OCI-LY7 (cell line): Measurements from ENCODE around the gene ABL1. TPM values are rescaled to one million over a fixed set of nuclear protein-coding genes. Genes with fewer than 3 reads are reported as not detected.

Experiments used
- BruUV-seq: library from RNA; stranded (reverse); fragments of 400-500 nt; replicated peaks from 2 replicates; lab custom pipeline; 2021; lab: Mats Ljungman, UMichigan
- CTCF ChIA-PET: fragments of 300-600 bp; sonication (Branson Sonifier 250); formaldehyde crosslinking; loops from one replicate; lab custom pipeline; 2022; ENCODE audit warnings: antibody characterized with exemption; ENCODE audit not compliant: unreplicated experiment; lab: Charles Lee
- POLR2A ChIA-PET: fragments of 300-600 bp; sonication (Branson Sonifier 250); formaldehyde crosslinking; loops from one replicate; lab custom pipeline; 2022; ENCODE audit warnings: antibody characterized with exemption; lab: Charles Lee
- DNase-seq: peaks from one replicate; pipeline ENCODE4 v3.0.0-alpha.2; 2015; ENCODE audit warnings: low spot score
- H2AFZ ChIP-seq: fragments of 200-600 bp; sonication (generic), shearing (Covaris generic); 2 replicates; pipeline ENCODE4 v1.6.1; 2014; ENCODE audit warnings: mild to moderate bottlenecking, antibody characterized with exemption, low read length, moderate library complexity
- H3K27ac ChIP-seq: fragments of 200-600 bp; sonication (generic); 2 replicates; pipeline ENCODE4 v1.5.1; 2014; ENCODE audit warnings: mixed run types, low read depth, mild to moderate bottlenecking, moderate library complexity, low read length, inconsistent platforms; ENCODE audit not compliant: poor library complexity, severe bottlenecking
- H3K36me3 ChIP-seq: fragments of 200-600 bp; sonication (generic); 2 replicates; pipeline ENCODE4 v1.6.1; 2014; ENCODE audit warnings: mild to moderate bottlenecking, antibody characterized with exemption, low read length, moderate library complexity, mixed read lengths; ENCODE audit not compliant: insufficient read depth
- H3K4me1 ChIP-seq: fragments of 200-600 bp; sonication (generic); 2 replicates; pipeline ENCODE4 v1.5.1; 2014; ENCODE audit warnings: mild to moderate bottlenecking, low read length; ENCODE audit not compliant: insufficient read depth, poor library complexity, severe bottlenecking
- H3K4me2 ChIP-seq: fragments of 200-600 bp; sonication (generic); 2 replicates; pipeline ENCODE4 v1.6.1; 2014; ENCODE audit warnings: mild to moderate bottlenecking, low read length
- H3K4me3 ChIP-seq: fragments of 200-600 bp; sonication (generic); 2 replicates; pipeline ENCODE4 v1.5.1; 2014; ENCODE audit warnings: mild to moderate bottlenecking, low read depth, low read length; ENCODE audit not compliant: poor library complexity, severe bottlenecking
- H3K79me2 ChIP-seq: fragments of 200-600 bp; sonication (generic); 2 replicates; pipeline ENCODE4 v1.6.1; 2016; ENCODE audit warnings: low read depth, mild to moderate bottlenecking, low read length, moderate library complexity, mixed read lengths; ENCODE audit not compliant: insufficient read depth
- H3K9me2 ChIP-seq: fragments of 200-600 bp; sonication (generic); 2 replicates; pipeline ENCODE4 v1.6.1; 2016; ENCODE audit warnings: mild to moderate bottlenecking, low read length, mixed read lengths; ENCODE audit not compliant: insufficient read depth
- H3K9me3 ChIP-seq: fragments of 200-600 bp; sonication (generic); 2 replicates; pipeline ENCODE4 v1.6.1; 2014; ENCODE audit warnings: mild to moderate bottlenecking, mixed run types, low read length, mixed read lengths
- H4K20me1 ChIP-seq: fragments of 200-600 bp; sonication (generic); 2 replicates; pipeline ENCODE4 v1.6.1; 2014; ENCODE audit warnings: mild to moderate bottlenecking, antibody characterized with exemption, low read length, moderate library complexity, mixed read lengths; ENCODE audit not compliant: insufficient read depth
- EZH2phosphoT487 ChIP-seq: fragments of 200-600 bp; sonication (generic); IDR thresholded peaks from 2 replicates; pipeline ENCODE4 v1.6.1; 2018; ENCODE audit warnings: low read depth, borderline replicate concordance, mild to moderate bottlenecking, mixed run types, antibody characterized with exemption, low read length, moderate library complexity, mixed read lengths
- intact Hi-C: fragments of 100-400 bp; cut with micrococcal nuclease; formaldehyde crosslinking; loops from one replicate; pipeline ENCODE4 v1.10.0; 2022; ENCODE audit not compliant: unreplicated experiment
- total RNA-seq, 2 experiments: library from RNA; depleted of rRNA in 1 of 2; stranded (reverse); fragments of >200 nt in 1 of 2; shearing (Covaris generic) in 1 of 2; gene quantifications; 2 replicates each; pipeline ENCODE4 v1.2.3, GENCODE V29; 2014 to 2022
- TF ChIP-seq, protein P1 (sequence below): fragments of 200-600 bp; sonication (generic); conservative IDR thresholded peaks from 2 replicates; pipeline ENCODE4 v1.5.1; 2014; ENCODE audit warnings: mild to moderate bottlenecking, antibody characterized with exemption, low read length, moderate library complexity, mixed read lengths

The ABL1 gene
- total RNA-seq, 2 experiments from 2014 or later = 8.1 to 28.3 TPM

DNA sequence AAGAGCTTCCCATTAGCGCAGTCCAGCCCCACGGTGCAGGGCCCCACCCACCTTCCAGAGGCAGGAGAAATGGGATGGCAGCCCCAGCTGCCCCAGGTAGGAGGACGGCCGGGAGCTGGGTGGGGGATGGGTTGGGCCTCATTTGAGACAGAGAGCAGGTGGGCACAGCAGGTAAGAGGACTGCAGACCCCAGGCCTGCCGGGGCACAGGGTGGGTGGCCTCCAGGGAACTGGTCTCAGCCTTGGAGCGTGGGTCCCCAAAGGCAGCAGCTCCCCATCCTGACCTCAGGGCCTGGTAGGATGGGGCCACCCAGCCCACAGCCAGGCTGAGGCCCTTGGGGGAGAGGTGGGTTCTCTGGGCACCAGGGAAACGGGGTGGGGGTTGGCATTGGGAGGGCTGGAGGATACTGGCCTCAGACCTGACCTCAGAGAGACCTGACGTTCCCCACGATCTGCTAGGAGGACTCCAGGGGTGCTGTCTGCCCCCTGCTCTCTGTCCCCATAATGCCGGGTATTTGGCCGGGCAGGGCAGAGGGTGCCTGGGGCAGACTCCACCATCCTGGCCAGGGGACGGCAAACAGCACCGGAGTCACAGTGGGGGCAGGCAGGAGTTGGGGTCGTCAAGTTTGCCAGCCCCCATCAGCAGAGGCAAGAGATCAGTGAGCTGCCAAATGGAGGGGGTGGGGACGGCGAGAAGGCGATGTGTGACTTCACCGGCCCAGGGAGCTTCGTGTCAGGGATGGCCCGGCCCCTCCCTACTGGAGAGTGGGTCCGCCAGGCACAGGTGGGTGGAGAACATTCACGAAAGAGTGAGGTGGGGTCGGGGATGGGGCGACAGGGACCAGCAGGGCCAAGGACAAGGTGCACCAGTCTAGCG is 68.4 kb downstream of the ABL1 start:
- ChIA-PET CTCF (no interaction called here), POLR2A (no interaction called here)
- no peaks in the 10 kb centered on the region for H3K79me2 ChIP-seq
- no peaks in the 10 kb centered on the region for H3K9me2 ChIP-seq
- H3K4me2 ChIP-seq = no peak overlapping the region
- intact Hi-C loops = no loop called here
- no TSS peak for BruUV-seq
- no peaks in the 10 kb centered on the region for H3K9me3 ChIP-seq
- H3K27ac ChIP-seq = no peak overlapping the region
- TF ChIP-seq EZH2phosphoT487 = no peak
- TF ChIP-seq, protein P1, sequence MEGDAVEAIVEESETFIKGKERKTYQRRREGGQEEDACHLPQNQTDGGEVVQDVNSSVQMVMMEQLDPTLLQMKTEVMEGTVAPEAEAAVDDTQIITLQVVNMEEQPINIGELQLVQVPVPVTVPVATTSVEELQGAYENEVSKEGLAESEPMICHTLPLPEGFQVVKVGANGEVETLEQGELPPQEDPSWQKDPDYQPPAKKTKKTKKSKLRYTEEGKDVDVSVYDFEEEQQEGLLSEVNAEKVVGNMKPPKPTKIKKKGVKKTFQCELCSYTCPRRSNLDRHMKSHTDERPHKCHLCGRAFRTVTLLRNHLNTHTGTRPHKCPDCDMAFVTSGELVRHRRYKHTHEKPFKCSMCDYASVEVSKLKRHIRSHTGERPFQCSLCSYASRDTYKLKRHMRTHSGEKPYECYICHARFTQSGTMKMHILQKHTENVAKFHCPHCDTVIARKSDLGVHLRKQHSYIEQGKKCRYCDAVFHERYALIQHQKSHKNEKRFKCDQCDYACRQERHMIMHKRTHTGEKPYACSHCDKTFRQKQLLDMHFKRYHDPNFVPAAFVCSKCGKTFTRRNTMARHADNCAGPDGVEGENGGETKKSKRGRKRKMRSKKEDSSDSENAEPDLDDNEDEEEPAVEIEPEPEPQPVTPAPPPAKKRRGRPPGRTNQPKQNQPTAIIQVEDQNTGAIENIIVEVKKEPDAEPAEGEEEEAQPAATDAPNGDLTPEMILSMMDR = no peak
- no peak for DNase-seq
- no peaks in the 10 kb centered on the region for H3K4me1 ChIP-seq
- no peaks in the 10 kb centered on the region for H4K20me1 ChIP-seq
- H3K4me3 ChIP-seq = no peak overlapping the region
- no peaks in the 10 kb centered on the region for H3K36me3 ChIP-seq
- no peak overlapping the region for H2AFZ ChIP-seq

DNA sequence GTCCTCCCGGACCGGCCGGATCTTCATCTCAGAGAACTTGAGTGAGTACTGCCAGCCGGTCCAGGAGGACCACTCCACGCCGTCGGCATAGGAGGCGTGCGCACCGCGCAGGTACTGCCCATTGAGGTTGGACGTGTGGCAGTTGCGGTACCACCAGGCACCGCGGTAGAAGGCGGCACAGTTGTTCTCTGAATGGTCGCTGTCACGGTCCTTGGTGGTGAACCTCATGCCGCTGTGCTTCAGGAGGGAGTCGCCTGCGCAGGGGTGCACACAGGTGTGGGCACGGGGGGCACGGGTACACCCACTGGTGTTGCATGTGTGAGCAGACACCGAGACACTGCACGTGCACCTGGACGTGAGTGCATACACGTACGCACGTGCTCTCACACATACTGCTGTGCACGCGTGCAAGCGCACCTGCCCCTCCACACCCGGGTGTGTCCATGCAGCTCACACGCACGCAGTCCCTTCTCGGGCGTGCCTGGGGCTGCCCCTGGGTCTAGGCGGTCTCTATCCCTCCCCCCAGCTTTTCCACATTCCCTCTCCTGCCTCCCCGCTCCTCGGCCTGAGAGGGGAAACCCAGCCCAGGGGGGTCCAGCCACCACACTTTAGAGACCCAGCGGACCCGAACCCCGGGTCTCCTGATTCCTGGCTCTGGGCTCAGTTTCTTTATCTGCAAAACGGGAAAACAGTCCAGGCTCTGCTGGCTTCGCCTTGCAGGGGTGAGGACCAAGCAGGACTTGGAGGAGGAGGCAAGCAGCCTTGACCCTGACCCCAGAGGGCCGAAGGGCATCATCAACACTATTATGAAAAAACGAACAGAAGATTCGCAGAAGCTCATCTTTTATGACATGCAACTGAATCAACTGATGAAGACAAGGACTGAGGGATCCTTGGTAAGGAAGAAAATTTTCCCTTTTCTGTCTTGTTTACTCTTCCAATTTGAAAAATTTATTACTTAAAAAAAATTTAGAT is 69.3 kb downstream of the ABL1 start:
- CTCF ChIA-PET = no interaction called here
- H4K20me1 ChIP-seq = no peaks in the 10 kb centered on the region
- intact Hi-C loops = no loop called here
- no peak overlapping the region for H3K4me3 ChIP-seq
- H3K79me2 ChIP-seq = no peaks in the 10 kb centered on the region
- H3K36me3 ChIP-seq = no peaks in the 10 kb centered on the region
- no TSS peak for BruUV-seq
- H2AFZ ChIP-seq = no peak overlapping the region
- no peaks in the 10 kb centered on the region for H3K9me2 ChIP-seq
- no peak for DNase-seq
- POLR2A ChIA-PET = interaction anchor here (0.6 kb wide), 1 partner anchor 1527 kb away, joined by 5 read pairs; no protein-coding TSS in a partner anchor
- no peaks in the 10 kb centered on the region for H3K4me1 ChIP-seq
- no peak overlapping the region for H3K27ac ChIP-seq
- TF ChIP-seq EZH2phosphoT487 = no peak
- TF ChIP-seq, protein P1 = no peak
- H3K4me2 ChIP-seq = no peak overlapping the region
- H3K9me3 ChIP-seq = no peaks in the 10 kb centered on the region
